ENCODE measurements around the gene ZNF672. TPM values are rescaled to one million over a fixed set of nuclear protein-coding genes. Genes with fewer than 3 reads are reported as not detected.
A peak's percentile ranks its signal among the peaks of the same experiment; 100 is the strongest.

ZNF672 gene
- polyA plus RNA-seq, 1 of the 3 experiments (the other 2 are of a cell fraction) = 14.2 TPM

GRCh38 chr1:248872752-248873408 lies 34.9 kb downstream of the ZNF672 start:
- CTCF ChIA-PET = interaction anchor here (0.6 to 4.3 kb wide), 6 partner anchors 9 to 1673 kb away, joined by 3 to 19 read pairs (median 5); partner anchors contain the start of genes PGBD2 and ZNF692
- no peaks in the 10 kb centered on the region for H3K79me2 ChIP-seq (ENCODE audit: insufficient read depth)
- H2AFZ ChIP-seq (ENCODE audit: low read depth) = peak overlapping the region; percentile 98
- H3K27me3 ChIP-seq (ENCODE audit: insufficient read depth) = no peaks in the 10 kb centered on the region
- no peaks in the 10 kb centered on the region for H3K9me3 ChIP-seq
- TF ChIP-seq USF2 (IDR thresholded peaks at IDR 0.05; ENCODE audit: borderline replicate concordance, low read depth, low read length) (no peak), FOXM1 (IDR thresholded peaks at IDR 0.05; ENCODE audit: low read depth) (no peak), FOXJ3 (CRISPR knock-in tag; IDR thresholded peaks at IDR 0.05) (peak; percentile 16; the same call in 1 of the 2 replicates), TAF1 (IDR thresholded peaks at IDR 0.05; ENCODE audit: borderline replicate concordance, low read depth, low read length) (no peak), GATA2 (CRISPR knock-in tag; IDR thresholded peaks at IDR 0.05) (peak; percentile 71; the same call in 1 of the 2 replicates), ZBTB33 (IDR thresholded peaks at IDR 0.05; ENCODE audit: borderline replicate concordance, low read depth) (no peak), RAD21 (IDR thresholded peaks at IDR 0.05; ENCODE audit: low read length) (no peak), MXI1 (IDR thresholded peaks at IDR 0.05; ENCODE audit: low read depth, low read length) (peak; percentile 55; the same call in 1 of the 2 replicates), JUND (IDR thresholded peaks at IDR 0.05) (no peak), SMC3 (IDR thresholded peaks at IDR 0.05; ENCODE audit: low read depth, low read length) (no peak), POLR2AphosphoS5 (IDR thresholded peaks at IDR 0.05; ENCODE audit: low read depth, low read length) (no peak)
- peak; percentile 68 for DNase-seq
- H3K36me3 ChIP-seq (replicated peaks in 1 of 2; ENCODE audit: control insufficient read depth in 1 of 2, insufficient read depth in 2 of 2, low read length in 1 of 2) = no peaks in the 10 kb centered on the region
- WGBS (ENCODE audit: low lambda C conversion rate) = 2% methylated on average over 31 of the region's 31 CpGs
- H3F3A ChIP-seq (replicated peaks; ENCODE audit: insufficient read depth) = peaks cover 38% of the 10 kb centered on the region
- no peaks in the 10 kb centered on the region for H3K9me2 ChIP-seq
- H4K20me1 ChIP-seq (ENCODE audit: insufficient read depth) = no peaks in the 10 kb centered on the region; the same call in 1 of the 2 replicates
- POLR2A ChIA-PET = interaction anchor here (1.2 to 3.1 kb wide), 4 partner anchors 9 to 47 kb away, joined by 3 to 18 read pairs (median 7); partner anchors contain the start of genes SH3BP5L, ZNF672 and ZNF692
- peak overlapping the region; percentile 97 for H3K9ac ChIP-seq
- peaks cover 0 to 5% of the 10 kb centered on the region in 2 experiments; a peak in 2 of 4 replicates for H3K4me1 ChIP-seq (ENCODE audit: control insufficient read depth in 1 of 2, insufficient read depth in 2 of 2, low read depth in 1 of 2, low read length in 1 of 2)
- peak overlapping the region; percentile 93 to 99 for H3K27ac ChIP-seq (ENCODE audit: low read depth in 2 of 2, low read length in 1 of 2)
- H3K4me3 ChIP-seq (ENCODE audit: low read depth in 2 of 2, low read length in 1 of 2) = peak overlapping the region; percentile 77 to 99
- peak overlapping the region; percentile 95 for H3K4me2 ChIP-seq

- H3K9ac ChIP-seq = peak overlapping the region; percentile 97
- DNase-seq = peak; percentile 84
- H3K4me3 ChIP-seq (ENCODE audit: low read depth in 2 of 2, low read length in 1 of 2) = peak overlapping the region; percentile 77 to 99
- H2AFZ ChIP-seq (ENCODE audit: low read depth) = peak overlapping the region; percentile 98
- H3F3A ChIP-seq (replicated peaks; ENCODE audit: insufficient read depth) = peaks cover 38% of the 10 kb centered on the region
- H3K36me3 ChIP-seq (replicated peaks in 1 of 2; ENCODE audit: control insufficient read depth in 1 of 2, insufficient read depth in 2 of 2, low read length in 1 of 2) = no peaks in the 10 kb centered on the region
- ChIA-PET POLR2A (interaction anchor here (1.2 to 3.1 kb wide), 4 partner anchors 10 to 47 kb away, joined by 3 to 18 read pairs (median 7); partner anchors contain the start of genes SH3BP5L, ZNF672 and ZNF692), CTCF (interaction anchor here (0.8 to 4.3 kb wide), 6 partner anchors 9 to 53 kb away, joined by 3 to 19 read pairs (median 5); partner anchors contain the start of genes PGBD2 and ZNF692)
- H3K27ac ChIP-seq (ENCODE audit: low read depth in 2 of 2, low read length in 1 of 2) = peak overlapping the region; percentile 93 to 99
- H4K20me1 ChIP-seq (ENCODE audit: insufficient read depth) = no peaks in the 10 kb centered on the region; the same call in 1 of the 2 replicates
- H3K4me2 ChIP-seq = peak overlapping the region; percentile 95
- 1% methylated on average over 27 of the region's 41 CpGs for WGBS (ENCODE audit: low lambda C conversion rate)
- no peaks in the 10 kb centered on the region for H3K27me3 ChIP-seq (ENCODE audit: insufficient read depth)
- H3K9me3 ChIP-seq = no peaks in the 10 kb centered on the region
- H3K9me2 ChIP-seq = no peaks in the 10 kb centered on the region
- no peaks in the 10 kb centered on the region for H3K79me2 ChIP-seq (ENCODE audit: insufficient read depth)
- peaks cover 0 to 5% of the 10 kb centered on the region in 2 experiments; a peak in 2 of 4 replicates for H3K4me1 ChIP-seq (ENCODE audit: control insufficient read depth in 1 of 2, insufficient read depth in 2 of 2, low read depth in 1 of 2, low read length in 1 of 2)
- 0 out of 2 replicates have a peak, but pooled peaks have one; percentile 40 for TF ChIP-seq TAF1 (IDR thresholded peaks at IDR 0.05; ENCODE audit: borderline replicate concordance, low read depth, low read length)
- 0 out of 2 replicates have a peak, but pooled peaks have one; percentile 12 for TF ChIP-seq REST (IDR thresholded peaks at IDR 0.05; ENCODE audit: low read depth, low read length)
- peak; percentile 48; the same call in 1 of the 2 replicates for TF ChIP-seq ZBTB33 (IDR thresholded peaks at IDR 0.05; ENCODE audit: borderline replicate concordance, low read depth)
- peak; percentile 85 for TF ChIP-seq CHD2 (IDR thresholded peaks at IDR 0.05; ENCODE audit: low read length, partially characterized antibody)
- TF ChIP-seq POLR2AphosphoS5 (IDR thresholded peaks at IDR 0.05; ENCODE audit: low read depth, low read length) = no peak
- TF ChIP-seq MAX (IDR thresholded peaks at IDR 0.05; ENCODE audit: low read depth) = peak; percentile 58; the same call in 1 of the 2 replicates
These were observed 35.5 kb downstream of the ZNF672 start for GRCh38 chr1:248873409-248873992.

Data from SK-N-SH (cell line).